ENCODE results near the gene SLC5A4. TPM values are rescaled to one million over a fixed set of nuclear protein-coding genes. Genes with fewer than 3 reads are reported as not detected.

SLC5A4 gene
- total RNA-seq, 2 experiments from 2014 or later = not detected

GRCh38 chr22:32232191-32232830 lies 22.8 kb downstream of the SLC5A4 start:
- ATAC-seq = no peak
- Mint-ChIP-seq H3K4me3 (no peak overlapping the region), H3K27me3 (peaks cover 20% of the 10 kb centered on the region), H3K27ac (no peak overlapping the region), H3K4me1 (no peaks in the 10 kb centered on the region), H3K9me3 (ENCODE audit: low read depth) (no peaks in the 10 kb centered on the region), H3K36me3 (ENCODE audit: low read depth) (no peaks in the 10 kb centered on the region)
- ChIA-PET CTCF (no interaction called here), POLR2A (no interaction called here)
- no peak for DNase-seq
- intact Hi-C loops (cut with DNase I, micrococcal nuclease) = no loop called here

GRCh38 chr22:32226326-32227104 lies 28.6 kb downstream of the SLC5A4 start:
- Mint-ChIP-seq H3K4me1 (no peaks in the 10 kb centered on the region), H3K4me3 (no peak overlapping the region), H3K36me3 (ENCODE audit: low read depth) (no peaks in the 10 kb centered on the region), H3K27me3 (peaks cover 9% of the 10 kb centered on the region), H3K9me3 (ENCODE audit: low read depth) (no peaks in the 10 kb centered on the region), H3K27ac (no peak overlapping the region)
- no peak for DNase-seq
- ChIA-PET POLR2A (no interaction called here), CTCF (interaction anchor here (1.0 kb wide), 1 partner anchor 8 kb away, joined by 3 read pairs; no protein-coding TSS in a partner anchor)
- intact Hi-C loops (cut with DNase I, micrococcal nuclease) = no loop called here
- ATAC-seq = no peak

GRCh38 chr22:32222991-32223390 lies 32.2 kb downstream of the SLC5A4 start:
- H3K27ac Mint-ChIP-seq = no peak overlapping the region
- intact Hi-C loops (cut with DNase I, micrococcal nuclease) = no loop called here
- no peaks in the 10 kb centered on the region for H3K4me1 Mint-ChIP-seq
- H3K27me3 Mint-ChIP-seq = peaks cover 6% of the 10 kb centered on the region
- ChIA-PET POLR2A (no interaction called here), CTCF (no interaction called here)
- H3K36me3 Mint-ChIP-seq (ENCODE audit: low read depth) = no peaks in the 10 kb centered on the region
- no peaks in the 10 kb centered on the region for H3K9me3 Mint-ChIP-seq (ENCODE audit: low read depth)
- H3K4me3 Mint-ChIP-seq = no peak overlapping the region
- DNase-seq (no peak), ATAC-seq (no peak)

GRCh38 chr22:32219026-32219425 lies 36.1 kb downstream of the SLC5A4 start:
- Mint-ChIP-seq H3K27ac (no peak overlapping the region), H3K4me3 (no peak overlapping the region), H3K36me3 (ENCODE audit: low read depth) (no peaks in the 10 kb centered on the region), H3K4me1 (no peaks in the 10 kb centered on the region), H3K9me3 (ENCODE audit: low read depth) (no peaks in the 10 kb centered on the region), H3K27me3 (peaks cover 6% of the 10 kb centered on the region)
- CTCF ChIA-PET = interaction anchor here (0.6 to 1.4 kb wide), 3 partner anchors 8 to 47 kb away, joined by 3 read pairs; no protein-coding TSS in a partner anchor
- ATAC-seq (no peak), DNase-seq (no peak)
- intact Hi-C loops (cut with DNase I, micrococcal nuclease) = no loop called here
- POLR2A ChIA-PET = no interaction called here

GRCh38 chr22:32218470-32218869 lies 36.7 kb downstream of the SLC5A4 start:
- Mint-ChIP-seq H3K9me3 (ENCODE audit: low read depth) (no peaks in the 10 kb centered on the region), H3K4me1 (no peaks in the 10 kb centered on the region), H3K27ac (no peak overlapping the region), H3K4me3 (no peak overlapping the region), H3K36me3 (ENCODE audit: low read depth) (no peaks in the 10 kb centered on the region), H3K27me3 (peaks cover 6% of the 10 kb centered on the region)
- intact Hi-C loops (cut with DNase I, micrococcal nuclease) = no loop called here
- ATAC-seq = no peak
- POLR2A ChIA-PET = no interaction called here
- CTCF ChIA-PET = interaction anchor here (0.6 to 1.4 kb wide), 2 partner anchors 9 to 16 kb away, joined by 3 read pairs; no protein-coding TSS in a partner anchor
- no peak for DNase-seq

- H3K4me1 Mint-ChIP-seq = no peaks in the 10 kb centered on the region
- H3K27me3 Mint-ChIP-seq = peaks cover 6% of the 10 kb centered on the region
- ATAC-seq (no peak), DNase-seq (no peak)
- POLR2A ChIA-PET = no interaction called here
- H3K27ac Mint-ChIP-seq = no peak overlapping the region
- no peak overlapping the region for H3K4me3 Mint-ChIP-seq
- no peaks in the 10 kb centered on the region for H3K36me3 Mint-ChIP-seq (ENCODE audit: low read depth)
- H3K9me3 Mint-ChIP-seq (ENCODE audit: low read depth) = no peaks in the 10 kb centered on the region
- CTCF ChIA-PET = no interaction called here
- intact Hi-C loops (cut with DNase I, micrococcal nuclease) = no loop called here
These were observed 37.7 kb downstream of the SLC5A4 start for GRCh38 chr22:32217465-32217864.

GRCh38 chr22:32216911-32217310 lies 38.2 kb downstream of the SLC5A4 start:
- H3K4me3 Mint-ChIP-seq = no peak overlapping the region
- CTCF ChIA-PET = no interaction called here
- H3K4me1 Mint-ChIP-seq = no peaks in the 10 kb centered on the region
- intact Hi-C loops (cut with DNase I, micrococcal nuclease) = no loop called here
- DNase-seq (no peak), ATAC-seq (no peak)
- H3K36me3 Mint-ChIP-seq (ENCODE audit: low read depth) = no peaks in the 10 kb centered on the region
- POLR2A ChIA-PET = no interaction called here
- H3K27me3 Mint-ChIP-seq = peaks cover 6% of the 10 kb centered on the region
- H3K27ac Mint-ChIP-seq = no peak overlapping the region
- no peaks in the 10 kb centered on the region for H3K9me3 Mint-ChIP-seq (ENCODE audit: low read depth)

- ChIA-PET POLR2A (no interaction called here), CTCF (no interaction called here)
- Mint-ChIP-seq H3K4me1 (no peaks in the 10 kb centered on the region), H3K4me3 (no peak overlapping the region), H3K27ac (no peak overlapping the region), H3K36me3 (ENCODE audit: low read depth) (no peaks in the 10 kb centered on the region), H3K9me3 (ENCODE audit: low read depth) (no peaks in the 10 kb centered on the region), H3K27me3 (no peaks in the 10 kb centered on the region)
- ATAC-seq (no peak), DNase-seq (no peak)
- intact Hi-C loops (cut with DNase I, micrococcal nuclease) = no loop called here
These were observed 44.1 kb downstream of the SLC5A4 start for GRCh38 chr22:32211011-32211410.

- H3K27ac Mint-ChIP-seq = no peak overlapping the region
- POLR2A ChIA-PET = no interaction called here
- ATAC-seq = no peak
These were observed 46.5 kb downstream of the SLC5A4 start for GRCh38 chr22:32208681-32209080.

GRCh38 chr22:32207971-32208480 lies 47.1 kb downstream of the SLC5A4 start:
- H3K27me3 Mint-ChIP-seq = peaks cover 17% of the 10 kb centered on the region
- ChIA-PET CTCF (no interaction called here), POLR2A (no interaction called here)
- H3K27ac Mint-ChIP-seq = no peak overlapping the region
- H3K4me1 Mint-ChIP-seq = peaks cover 4% of the 10 kb centered on the region
- H3K9me3 Mint-ChIP-seq (ENCODE audit: low read depth) = no peaks in the 10 kb centered on the region
- no peak for DNase-seq
- intact Hi-C loops (cut with DNase I, micrococcal nuclease) = loop anchor here in 1 of 2 experiments (1.0 to 10.0 kb wide), 4 partner anchors 103 to 543 kb away; partner anchors contain the start of gene PISD
- no peak for ATAC-seq
- H3K36me3 Mint-ChIP-seq (ENCODE audit: low read depth) = no peaks in the 10 kb centered on the region
- H3K4me3 Mint-ChIP-seq = no peak overlapping the region

More at GRCh38 chr22:32208681-32209080, 46.5 kb downstream of the SLC5A4 start:
- no peak for DNase-seq
- CTCF ChIA-PET = no interaction called here
- intact Hi-C loops (cut with DNase I, micrococcal nuclease) = loop anchor here in 1 of 2 experiments (10.0 kb wide), 2 partner anchors 104 to 544 kb away; partner anchors contain the start of gene PISD
- Mint-ChIP-seq H3K27me3 (peaks cover 12% of the 10 kb centered on the region), H3K4me3 (no peak overlapping the region), H3K36me3 (ENCODE audit: low read depth) (no peaks in the 10 kb centered on the region), H3K4me1 (no peaks in the 10 kb centered on the region), H3K9me3 (ENCODE audit: low read depth) (no peaks in the 10 kb centered on the region)

GRCh38 chr22:32206774-32207758 lies 48.1 kb downstream of the SLC5A4 start:
- H3K27ac Mint-ChIP-seq = no peak overlapping the region
- intact Hi-C loops (cut with DNase I, micrococcal nuclease) = loop anchor here in 1 of 2 experiments (1.0 to 10.0 kb wide), 4 partner anchors 102 to 542 kb away; partner anchors contain the start of gene PISD
- no peaks in the 10 kb centered on the region for H3K9me3 Mint-ChIP-seq (ENCODE audit: low read depth)
- ChIA-PET CTCF (no interaction called here), POLR2A (no interaction called here)
- H3K36me3 Mint-ChIP-seq (ENCODE audit: low read depth) = no peaks in the 10 kb centered on the region
- DNase-seq = peak; percentile 56
- no peak overlapping the region for H3K4me3 Mint-ChIP-seq
- peaks cover 18% of the 10 kb centered on the region for H3K27me3 Mint-ChIP-seq
- ATAC-seq = peak; percentile 46
- H3K4me1 Mint-ChIP-seq = peaks cover 12% of the 10 kb centered on the region

Measured in activated CD4-positive, alpha-beta T cell treated with anti-CD3 and anti-CD28 coated beads for 36 hours (primary cell).